Retina (tissue), 1 donor: ENCODE data around the gene IGSF8.
"Not testable (repeated sequence)": the region's sequence is repeated elsewhere in the genome, so short reads cannot be mapped to it uniquely, and the experiment has no call there.

Experiments
- DNase-seq: peaks from one replicate; pipeline ENCODE4 v3.0.0-alpha.2; 2016

Gene IGSF8

DNA sequence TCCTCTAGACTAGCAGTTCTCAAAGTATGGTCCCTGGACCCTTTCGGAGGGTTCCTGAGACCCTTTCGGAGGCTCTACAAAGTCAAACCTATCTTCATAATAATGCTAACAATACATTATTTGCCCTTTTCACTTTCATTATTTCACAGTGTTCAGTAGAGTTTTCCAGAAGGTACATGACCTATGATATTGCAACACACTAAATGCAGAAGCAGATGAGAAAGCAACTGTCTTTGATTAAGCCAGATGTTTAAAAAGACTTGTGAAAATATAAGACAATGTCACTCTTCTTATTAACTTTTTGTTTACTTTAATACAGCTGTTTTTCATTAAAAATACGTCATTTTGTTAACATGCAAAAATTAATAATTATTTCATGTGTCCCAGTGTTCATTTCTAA lies 34.3 kb downstream of the IGSF8 start:
- DNase-seq: no peak

DNA sequence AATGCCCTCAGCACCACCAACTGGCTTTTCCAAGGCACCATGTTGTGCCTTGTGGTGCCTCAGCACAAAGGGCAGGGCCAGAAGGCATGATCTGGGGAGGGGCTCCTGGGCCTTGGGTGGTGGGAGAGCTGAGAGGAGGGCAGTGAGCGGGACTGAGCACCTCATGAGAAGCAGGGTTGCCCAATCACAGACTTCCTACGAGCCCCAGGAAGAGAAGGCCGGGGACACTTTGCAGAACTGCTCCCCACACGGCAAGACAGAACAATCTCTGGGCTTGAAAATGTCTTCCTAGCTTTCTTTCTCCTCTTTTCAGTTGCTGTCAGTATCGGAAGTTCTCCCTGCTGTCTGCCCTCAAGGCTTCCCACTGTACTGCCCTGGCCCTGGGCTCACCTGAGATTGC lies 35.2 kb downstream of the IGSF8 start:
- DNase-seq: no peak

DNA sequence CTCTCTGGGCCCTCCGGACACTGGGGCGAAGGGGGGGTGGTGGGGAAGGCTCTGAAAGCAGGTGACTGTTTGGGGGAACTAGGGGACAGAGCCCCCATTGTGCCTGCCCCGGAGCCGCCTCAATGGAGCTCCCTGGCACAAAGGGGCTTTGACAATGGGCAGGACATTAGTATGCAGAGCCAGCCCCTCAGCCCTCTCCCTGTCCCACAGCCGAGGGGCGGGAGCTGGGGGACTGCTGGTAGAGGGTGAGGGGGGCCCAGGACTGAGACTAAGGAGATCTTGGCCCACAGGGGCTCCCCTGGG lies 36.2 kb downstream of the IGSF8 start:
- DNase-seq: peak; percentile 68

DNA sequence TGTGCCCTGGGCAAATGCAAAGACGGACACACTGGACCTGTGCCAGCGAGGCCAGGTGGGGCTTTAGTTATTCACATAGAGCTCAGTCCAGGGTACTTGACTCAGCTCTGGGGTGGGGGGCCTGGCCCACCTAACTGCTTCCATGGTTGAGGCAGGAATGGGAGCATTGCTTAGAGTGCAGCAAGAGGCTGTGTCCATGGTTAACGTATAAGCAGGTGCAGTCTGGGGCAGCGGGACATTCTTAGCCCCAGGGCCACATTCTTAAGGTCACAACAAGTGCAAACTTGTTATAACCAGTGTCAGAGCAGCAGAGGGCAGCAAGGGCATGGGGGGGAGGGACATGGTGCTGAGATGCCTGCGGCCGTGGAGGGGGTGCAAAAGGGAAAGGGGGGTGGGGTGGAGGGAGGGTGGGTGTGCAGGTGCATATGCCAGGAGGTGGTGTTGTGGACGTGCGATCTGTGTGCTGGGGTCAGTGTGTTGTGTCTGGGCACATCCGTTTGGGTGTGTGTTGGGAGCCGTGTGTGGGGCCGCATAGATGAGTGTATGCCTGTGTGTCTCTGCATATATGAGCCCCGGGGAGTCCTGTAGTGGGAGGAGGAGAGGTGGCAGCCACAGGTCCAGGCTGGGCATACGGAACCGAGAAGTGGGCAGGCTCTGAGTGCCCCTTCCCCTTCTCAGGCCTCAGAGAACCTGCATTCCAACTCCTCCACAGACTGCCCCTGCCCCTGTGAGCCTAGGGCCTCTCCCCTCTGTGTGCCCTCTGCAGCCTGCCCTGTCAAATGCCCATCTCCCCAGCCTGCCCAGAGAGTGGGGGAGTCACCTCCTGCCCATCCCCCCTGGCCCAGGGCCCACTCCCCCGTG lies 36.8 kb downstream of the IGSF8 start:
- DNase-seq: no peak

DNA sequence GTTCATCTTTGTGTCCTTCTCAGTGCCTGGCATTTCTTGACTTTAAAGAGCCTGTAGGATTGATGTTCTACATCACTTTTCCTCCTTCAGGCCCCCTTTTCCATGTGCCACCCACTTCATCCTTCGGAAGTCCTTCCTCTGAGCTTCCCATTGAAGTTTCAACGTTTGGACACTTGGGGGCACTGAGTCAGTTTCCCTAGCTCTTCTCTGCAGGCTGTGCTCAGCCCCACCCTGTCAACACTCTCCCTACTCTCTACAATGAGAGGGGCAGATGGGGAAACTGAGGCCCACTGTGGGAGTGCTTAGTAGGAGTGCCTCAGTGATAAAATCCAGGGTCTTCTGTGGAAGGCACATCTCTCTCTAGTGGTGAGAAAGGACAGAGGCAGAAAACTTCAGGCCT lies 40.3 kb downstream of the IGSF8 start:
- DNase-seq: no peak

DNA sequence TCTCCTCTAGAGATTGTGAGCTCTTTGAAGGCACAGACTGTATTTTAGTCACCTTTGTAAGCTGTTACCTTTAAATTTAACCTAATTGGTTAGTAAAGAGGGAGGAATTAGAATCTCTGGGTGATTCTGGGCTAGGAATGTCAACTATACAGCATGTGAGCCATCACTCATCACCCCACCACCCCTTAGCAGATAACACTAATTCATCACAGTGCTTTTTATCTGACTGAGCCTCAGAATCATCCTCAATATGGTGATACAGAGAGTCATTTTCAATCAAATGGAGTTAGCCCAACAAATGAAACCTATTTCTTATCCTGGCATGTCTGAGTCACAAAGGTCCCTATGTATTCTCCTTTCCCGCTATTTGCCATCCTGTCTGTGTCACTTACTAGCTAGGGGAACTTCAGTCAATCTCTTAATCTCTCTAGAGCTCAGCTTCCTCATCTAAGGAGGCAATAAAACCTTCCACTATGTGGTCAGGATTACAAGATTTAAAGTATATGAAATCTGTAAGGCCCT lies 41.7 kb downstream of the IGSF8 start:
- no peak for DNase-seq

DNA sequence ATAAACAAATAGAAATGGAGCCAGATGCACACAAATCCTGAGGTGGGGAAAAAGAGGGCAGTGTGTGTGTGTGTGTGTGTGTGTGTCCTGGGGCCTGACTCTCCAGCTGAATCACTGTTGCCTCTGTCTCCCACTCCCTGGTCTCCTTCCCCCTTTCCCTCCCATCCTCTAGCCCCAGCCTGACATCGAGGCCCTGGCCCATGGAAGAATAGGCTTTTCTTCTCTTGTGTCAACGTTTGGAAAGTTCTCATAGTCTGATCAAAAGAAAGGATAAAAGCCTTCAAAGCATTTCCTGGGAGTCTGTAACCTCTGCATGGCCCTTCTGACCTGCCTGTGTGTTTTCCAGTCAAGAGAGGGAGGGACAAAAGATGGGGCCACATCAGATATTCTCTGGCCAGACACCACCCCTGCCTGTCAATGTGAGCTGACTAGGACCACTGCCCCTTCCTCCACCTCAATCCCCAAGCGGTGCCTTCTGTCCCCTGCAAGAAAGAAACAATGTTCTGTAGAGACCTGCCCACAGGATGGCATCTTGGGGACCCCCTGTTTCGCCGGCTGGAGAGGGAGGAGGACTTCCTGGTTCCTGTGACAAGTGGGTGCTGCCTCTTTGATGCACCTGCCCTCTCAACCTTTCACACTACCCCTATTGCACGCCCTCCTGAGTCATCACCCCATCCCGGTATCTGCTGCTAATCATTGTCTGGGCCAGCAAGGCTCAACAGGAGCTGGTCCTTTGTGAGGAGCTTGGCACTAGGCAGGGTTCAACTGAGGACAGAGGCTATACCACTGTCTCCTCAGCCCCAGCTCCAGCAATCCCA lies 44.7 kb downstream of the IGSF8 start:
- no peak for DNase-seq

DNA sequence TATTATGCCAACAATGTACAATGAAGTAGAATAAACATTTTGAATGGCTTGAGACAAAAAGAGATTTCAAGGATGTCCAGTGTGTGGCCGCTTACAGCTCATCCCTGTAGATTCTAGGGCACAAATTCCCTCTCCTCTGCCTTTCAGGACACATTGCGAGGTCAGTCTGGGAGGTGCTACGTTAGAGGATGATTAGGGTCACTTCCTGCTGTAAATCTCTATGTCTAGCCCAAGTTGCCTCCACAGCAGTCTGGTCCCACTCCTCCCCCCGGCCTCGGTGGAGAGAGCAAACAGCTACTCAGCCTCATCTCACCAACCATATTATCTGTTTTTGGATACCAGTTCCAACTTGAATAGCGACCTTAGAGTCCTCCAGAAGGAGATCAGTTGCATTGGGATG lies 45.5 kb downstream of the IGSF8 start:
- no peak for DNase-seq

DNA sequence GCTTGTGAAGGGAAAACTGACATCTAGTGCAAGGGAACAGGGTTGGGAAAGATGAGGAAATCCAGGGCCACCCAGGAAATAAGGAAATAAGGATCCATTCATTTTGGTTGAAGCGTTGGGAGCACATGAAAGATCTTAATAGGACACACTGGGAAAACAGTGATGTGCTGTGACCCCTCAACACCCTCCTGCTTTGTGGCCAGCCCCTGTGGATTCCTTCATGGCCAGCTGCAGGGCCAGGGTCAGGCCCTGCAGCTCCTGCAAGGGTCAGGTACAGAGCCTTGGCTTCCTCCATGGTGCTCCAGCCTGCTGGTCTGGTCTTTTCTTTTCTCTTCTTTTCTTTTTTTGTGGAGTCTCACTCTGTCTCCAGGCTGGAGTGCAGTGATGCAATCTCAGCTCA lies 47.8 kb downstream of the IGSF8 start:
- DNase-seq: no peak

DNA sequence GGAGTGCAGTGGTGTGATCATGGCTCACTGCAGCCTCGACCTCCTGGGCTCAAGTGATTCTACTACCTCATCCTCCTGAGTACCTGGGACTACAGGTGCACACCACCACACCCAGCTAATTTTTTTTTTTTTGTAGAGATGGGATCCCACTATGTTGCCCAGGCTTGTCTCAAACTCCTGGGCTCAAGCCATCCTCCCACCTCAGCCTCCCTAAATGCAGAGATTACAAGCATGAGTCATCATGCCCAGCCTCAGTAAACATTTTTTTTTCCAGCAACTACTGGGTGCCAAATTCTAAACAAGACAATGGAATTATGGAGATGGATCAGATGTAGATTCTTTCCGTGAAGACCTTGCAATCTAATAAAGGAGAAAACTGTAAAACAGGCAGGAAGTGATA lies 48.2 kb downstream of the IGSF8 start:
- not testable (repeated sequence) for DNase-seq

DNA sequence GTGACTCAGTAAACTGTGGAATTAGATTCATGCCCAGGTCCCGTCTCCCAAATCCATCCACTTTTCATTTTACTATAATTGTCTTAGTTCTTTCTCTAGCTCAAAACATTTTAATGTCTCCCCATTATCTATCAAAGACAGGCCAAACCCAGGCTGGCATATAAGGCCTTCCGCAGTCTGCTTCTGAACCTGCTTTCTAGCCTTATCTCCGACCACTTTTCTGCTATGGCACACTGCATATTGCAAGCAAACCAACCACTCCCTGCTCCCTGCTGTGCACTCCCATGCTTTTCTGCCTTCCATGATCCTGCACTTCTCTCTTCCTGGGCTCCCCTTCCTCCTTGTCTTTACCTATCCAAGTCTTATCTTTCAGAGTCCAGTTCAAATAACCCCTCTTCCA lies 49.3 kb downstream of the IGSF8 start:
- DNase-seq: no peak

DNA sequence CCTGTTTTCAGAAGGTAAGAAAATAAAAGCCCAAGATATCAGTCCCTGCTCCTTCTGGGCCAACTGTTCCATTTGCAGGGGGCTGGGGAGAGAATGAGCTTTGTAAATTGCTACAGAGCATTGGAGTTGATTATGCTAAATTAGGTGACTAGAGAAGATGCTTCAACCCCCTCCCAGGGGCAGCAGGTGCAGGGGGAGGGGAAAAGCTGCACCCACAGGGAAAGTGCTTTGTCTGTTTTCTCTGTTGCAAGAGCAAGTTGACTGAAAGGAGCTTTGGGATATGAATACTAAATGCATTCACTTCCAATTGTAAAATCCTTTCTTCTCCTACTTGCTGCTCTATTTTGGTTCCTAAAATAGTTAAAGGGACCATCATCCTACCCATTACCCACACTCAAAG lies 50.1 kb downstream of the IGSF8 start:
- no peak for DNase-seq

DNA sequence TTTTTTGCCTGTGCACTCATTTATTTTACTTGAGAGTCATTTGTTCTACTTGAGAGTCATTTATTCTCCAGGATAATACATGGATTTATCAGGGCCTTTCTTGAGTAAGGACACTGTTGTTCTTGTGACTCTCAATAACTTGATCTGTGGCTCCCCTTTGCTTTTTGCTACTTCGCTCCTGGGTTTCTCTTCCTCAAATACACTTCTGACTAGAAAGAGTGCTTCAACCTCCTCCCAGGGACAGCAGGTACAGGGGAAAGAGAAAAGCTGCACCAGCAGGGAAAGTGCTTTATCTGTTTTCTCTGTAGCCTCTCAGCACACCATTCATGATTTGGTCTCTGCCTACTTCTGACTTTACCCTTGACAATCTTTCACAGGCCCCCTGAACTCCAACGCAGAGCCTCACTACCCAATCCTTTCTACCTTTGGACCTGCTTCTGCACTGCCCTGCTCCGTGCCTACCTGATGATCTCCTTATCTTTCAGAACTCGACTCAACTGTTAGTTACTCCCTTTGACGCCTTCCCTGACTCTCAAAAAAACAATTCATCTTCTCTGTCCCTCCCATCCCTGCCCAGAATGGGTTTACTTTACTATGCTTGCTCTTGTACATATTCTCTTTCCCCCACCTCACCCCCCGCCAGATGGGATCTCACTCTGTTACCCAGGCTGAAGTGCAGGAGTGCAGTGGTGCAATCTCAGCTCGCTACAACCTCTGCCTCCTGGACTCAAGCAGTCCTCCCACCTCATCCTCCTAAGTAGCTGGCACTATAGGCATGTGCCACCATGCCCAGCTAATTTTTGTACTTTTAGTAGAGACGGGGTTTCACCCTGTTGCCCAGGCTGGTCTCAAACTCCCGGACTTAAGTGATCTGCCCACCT lies 51.1 kb downstream of the IGSF8 start:
- no peak for DNase-seq

DNA sequence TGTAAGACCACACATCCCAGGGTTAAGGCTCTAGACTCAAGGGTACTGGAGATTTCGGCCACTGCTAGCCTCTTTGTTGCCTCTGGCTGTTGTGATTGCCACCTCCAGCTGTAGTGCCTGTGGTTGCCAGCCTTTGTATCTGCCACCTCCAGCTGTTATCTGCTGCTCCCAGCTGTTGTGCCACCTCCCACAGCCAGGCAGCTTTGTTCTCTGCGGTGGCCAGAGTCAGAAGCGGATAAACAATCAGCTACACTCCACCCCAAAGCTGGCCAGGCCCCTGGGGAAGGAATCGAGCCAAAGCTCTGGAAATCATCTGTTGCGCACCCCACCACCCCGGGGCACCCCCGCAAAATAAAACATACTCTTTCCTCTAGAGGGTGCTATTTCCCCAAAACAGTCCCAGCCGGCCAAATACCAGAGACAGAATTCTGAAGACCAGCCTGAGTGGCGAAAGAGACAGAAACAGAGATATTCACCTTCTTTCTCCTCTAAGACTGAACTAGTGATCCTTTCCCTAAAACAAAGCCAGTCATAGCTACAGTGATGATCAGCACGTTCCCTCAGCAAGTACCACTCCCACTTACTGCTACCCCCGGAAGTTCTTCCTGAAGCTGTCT lies 51.8 kb downstream of the IGSF8 start:
- DNase-seq: peak; percentile 57

DNA sequence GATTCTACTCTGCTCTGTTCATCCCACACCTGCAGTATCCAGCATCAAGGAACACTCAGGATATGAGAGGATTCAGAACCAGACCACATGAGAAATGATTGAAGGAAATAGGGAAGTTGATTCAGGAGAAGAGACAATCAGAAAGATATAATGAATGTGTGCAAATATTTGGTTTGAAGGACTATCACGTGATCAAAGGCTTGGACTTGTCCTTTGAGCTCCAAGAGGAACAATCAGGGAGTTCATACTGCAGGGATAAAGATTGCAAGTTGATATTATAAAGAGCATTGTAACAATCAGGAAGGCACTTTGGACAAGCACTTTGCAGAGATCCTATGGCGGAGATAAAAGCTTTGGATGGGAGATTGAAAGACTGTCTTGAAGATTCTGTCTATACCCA lies 52.8 kb downstream of the IGSF8 start:
- DNase-seq: no peak

DNA sequence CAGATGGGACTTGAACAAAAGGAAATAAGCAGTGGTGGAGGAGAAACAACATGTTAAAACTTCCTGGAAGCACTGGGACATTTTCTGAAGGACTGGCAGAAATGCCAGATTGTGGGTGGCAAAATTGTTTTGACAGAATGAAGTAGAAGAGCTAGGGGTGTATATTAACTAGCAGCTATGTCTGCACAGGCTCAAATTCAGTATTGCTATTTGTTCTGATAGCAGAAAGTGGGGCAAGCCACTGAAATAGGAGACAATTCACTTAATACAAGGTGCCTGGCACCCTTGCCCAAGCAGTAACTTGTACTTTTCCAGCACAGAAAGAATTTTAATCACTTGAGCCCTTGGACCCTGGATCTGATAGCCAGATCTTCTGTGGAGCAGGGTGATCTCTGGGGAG lies 54.9 kb downstream of the IGSF8 start:
- DNase-seq: no peak
